Measurements from ENCODE around the gene CA5B.
"Not testable (repeated sequence)": the region's sequence is repeated elsewhere in the genome, so short reads cannot be mapped to it uniquely, and the experiment has no call there.

CA5B gene
- total RNA-seq, result 7.6 to 44.2 (median 30.5) reads per million in 9 experiments

- peak within 1 kb of the TSS; percentile 89 for H3K4me3 Mint-ChIP-seq
- H3K9me3 Mint-ChIP-seq, result no peaks in the 10 kb centered on the region
- peaks cover 38% of the 10 kb centered on the region for H3K36me3 Mint-ChIP-seq (ENCODE audit: insufficient read depth)
- no peaks in the 10 kb centered on the region for H3K27me3 Mint-ChIP-seq
- H3K4me1 Mint-ChIP-seq (ENCODE audit: low read depth in 2 of 2), result peaks cover 32 to 42% of the 10 kb centered on the region in 2 donors
- DNase-seq (peak; percentile 98 to 99 (median 99)), ATAC-seq (replicated peaks) (peak; percentile 91)
- H3K27ac Mint-ChIP-seq, result peak within 1 kb of the TSS; percentile 92 to 94
Observed at GRCh38 chrX:15737959-15738902, at the start of gene CA5B. CA5B (plus strand) TSS chrX:15738270; CDS start chrX:15750024, 11,754 bp downstream.

DNA sequence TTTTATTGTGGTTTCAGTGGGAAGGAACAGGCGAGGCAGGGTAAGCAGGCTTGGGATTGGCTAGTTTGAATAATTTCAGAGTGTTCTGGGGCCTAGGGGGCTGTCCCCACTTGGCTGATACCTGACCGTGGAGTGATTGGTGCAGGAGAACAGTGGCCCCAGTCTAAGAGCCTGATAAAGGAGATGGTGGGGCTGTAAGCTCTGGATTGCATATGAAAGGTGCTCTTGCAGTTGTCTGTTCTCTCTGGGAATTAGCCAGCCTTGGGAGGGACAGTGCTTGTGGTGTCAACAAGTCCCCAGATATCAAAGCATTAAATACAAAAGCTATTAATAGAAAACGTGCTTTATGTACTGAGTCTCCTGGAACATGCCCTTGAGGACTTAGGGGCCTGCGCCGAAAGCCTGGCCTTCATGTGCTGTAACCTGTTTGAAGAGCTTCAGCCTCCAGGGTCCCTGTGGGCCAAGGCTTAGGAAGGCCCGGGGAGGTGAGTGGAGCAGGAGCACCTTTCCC lies 43.1 kb upstream of the CA5B start:
- ATAC-seq (replicated peaks), result no peak
- Mint-ChIP-seq H3K4me1 (ENCODE audit: low read depth in 2 of 2) (peaks cover 3 to 4% of the 10 kb centered on the region in 2 donors), H3K27ac (peak overlapping the region; percentile 84 to 87), H3K27me3 (no peaks in the 10 kb centered on the region), H3K9me3 (no peaks in the 10 kb centered on the region), H3K4me3 (no peak overlapping the region), H3K36me3 (ENCODE audit: insufficient read depth) (peaks cover 28% of the 10 kb centered on the region)
- no peak for DNase-seq

- Mint-ChIP-seq H3K4me1 (ENCODE audit: low read depth in 2 of 2) (peaks cover 0 to 3% of the 10 kb centered on the region in 2 donors), H3K36me3 (ENCODE audit: insufficient read depth) (peaks cover 26% of the 10 kb centered on the region), H3K27me3 (no peaks in the 10 kb centered on the region), H3K9me3 (no peaks in the 10 kb centered on the region), H3K27ac (no peak overlapping the region), H3K4me3 (no peak overlapping the region)
- ATAC-seq (replicated peaks) (no peak), DNase-seq (no peak)
Observed at GRCh38 chrX:15696516-15696915, 41.6 kb upstream of the CA5B start.

DNA sequence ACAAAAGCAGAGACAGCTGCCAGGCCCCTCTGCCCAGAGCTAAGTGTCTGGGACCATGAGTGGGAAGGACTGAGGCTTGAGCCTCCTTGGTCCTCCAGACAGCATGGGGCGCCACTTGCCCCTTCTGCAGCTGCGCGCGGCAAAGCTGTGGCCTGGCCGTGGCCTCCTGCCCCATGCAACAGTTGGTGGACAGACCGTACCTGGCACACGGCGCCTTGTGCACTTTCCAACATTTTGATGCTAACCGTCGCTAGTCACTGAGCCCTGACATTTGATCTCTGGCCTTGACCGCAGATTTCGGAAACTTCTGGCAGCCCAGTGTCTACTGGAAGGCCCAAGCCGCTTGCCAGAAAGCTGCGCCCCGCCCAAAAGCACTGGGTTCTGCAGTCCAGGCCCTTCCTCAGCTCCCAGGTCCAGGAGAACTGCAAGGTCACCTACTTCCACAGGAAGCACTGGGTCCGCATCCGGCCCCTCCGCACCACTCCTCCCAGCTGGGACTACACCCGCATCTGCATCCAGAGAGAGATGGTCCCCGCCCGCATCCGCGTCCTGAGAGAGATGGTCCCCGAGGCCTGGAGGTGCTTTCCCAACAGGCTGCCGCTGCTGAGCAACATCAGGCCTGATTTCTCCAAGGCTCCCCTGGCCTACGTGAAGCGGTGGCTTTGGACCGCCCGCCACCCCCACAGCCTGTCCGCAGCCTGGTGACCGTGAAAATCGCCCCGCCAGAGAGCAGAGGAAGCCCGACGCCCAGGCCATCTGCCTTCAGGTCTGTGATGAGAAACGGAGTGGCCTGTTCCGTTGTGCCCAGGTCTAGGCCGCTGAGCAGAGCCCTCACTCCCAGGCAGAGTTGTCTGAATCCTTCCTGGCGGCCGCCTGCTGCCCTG lies 35.3 kb upstream of the CA5B start:
- Mint-ChIP-seq H3K9me3 (no peaks in the 10 kb centered on the region), H3K27me3 (no peaks in the 10 kb centered on the region), H3K4me3 (no peak overlapping the region), H3K4me1 (ENCODE audit: low read depth in 2 of 2) (no peaks in the 10 kb centered on the region), H3K27ac (no peak overlapping the region), H3K36me3 (ENCODE audit: insufficient read depth) (peaks cover 4% of the 10 kb centered on the region)
- ATAC-seq (replicated peaks) (no peak), DNase-seq (no peak)

DNA sequence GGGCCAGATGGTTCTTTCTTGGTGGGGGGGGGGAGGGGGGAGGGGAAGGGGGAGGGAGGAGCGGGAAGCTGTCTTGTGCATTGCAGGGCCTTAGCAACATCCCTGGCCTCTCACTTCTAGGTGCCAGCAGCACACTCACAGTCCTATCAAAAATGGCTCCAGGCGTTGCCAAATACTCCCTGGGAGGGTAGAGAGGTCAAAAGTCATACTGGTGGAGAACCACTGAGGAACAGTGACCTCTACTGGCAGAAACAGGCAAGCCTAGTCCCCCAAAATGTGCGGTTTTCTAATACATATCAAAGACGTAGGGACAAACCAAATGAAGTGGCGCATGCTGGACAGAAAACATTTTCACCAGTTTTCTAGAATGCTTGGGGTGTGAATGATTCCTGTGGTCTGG lies 34.3 kb upstream of the CA5B start:
- not testable (repeated sequence) for H3K36me3 Mint-ChIP-seq (ENCODE audit: insufficient read depth); H3K4me1 Mint-ChIP-seq (ENCODE audit: low read depth in 2 of 2); DNase-seq; H3K4me3 Mint-ChIP-seq; H3K9me3 Mint-ChIP-seq; H3K27ac Mint-ChIP-seq; H3K27me3 Mint-ChIP-seq
- peak; percentile 43 for ATAC-seq (replicated peaks)

DNA sequence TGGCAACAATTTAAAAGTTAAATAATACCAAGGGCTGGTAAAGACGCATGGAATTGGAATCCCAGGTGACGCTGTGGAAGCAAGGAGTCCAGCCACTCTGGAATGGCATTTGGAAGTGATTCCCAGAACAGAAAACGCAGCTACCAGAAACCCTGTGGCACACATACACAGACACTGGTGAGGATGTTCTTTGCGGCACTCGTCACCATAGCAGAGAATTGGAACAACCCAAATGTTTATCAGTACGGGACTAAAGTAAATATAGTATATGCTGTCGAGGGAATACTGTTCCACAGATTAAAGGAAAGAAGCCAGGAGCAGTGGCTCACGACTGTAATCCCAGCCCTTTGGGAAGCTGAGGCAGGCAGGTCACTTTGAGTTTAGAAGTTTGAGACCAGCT lies 33.8 kb upstream of the CA5B start:
- H3K36me3 Mint-ChIP-seq (ENCODE audit: insufficient read depth); ATAC-seq (replicated peaks); DNase-seq; H3K4me1 Mint-ChIP-seq (ENCODE audit: low read depth in 2 of 2); H3K27me3 Mint-ChIP-seq; H3K4me3 Mint-ChIP-seq; H3K9me3 Mint-ChIP-seq; H3K27ac Mint-ChIP-seq: not testable (repeated sequence)

DNA sequence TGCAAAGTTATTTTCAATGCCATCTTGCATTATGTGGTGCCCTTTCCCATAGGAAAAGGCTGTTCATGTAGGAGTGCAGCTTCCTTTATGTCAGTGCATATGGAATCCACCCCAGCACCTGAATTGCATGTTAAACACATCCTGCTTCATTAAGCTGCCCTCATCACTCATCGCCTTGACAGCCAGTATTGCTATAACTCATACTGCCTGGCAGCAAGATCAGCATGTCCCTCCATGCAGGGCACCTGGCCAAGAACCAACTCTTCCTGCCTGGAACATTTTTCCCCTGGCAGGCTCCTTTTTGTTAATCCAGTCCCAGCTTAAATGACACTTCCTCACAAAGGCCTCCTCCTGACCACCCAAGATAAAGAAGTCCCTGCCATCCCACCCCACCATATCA lies 23.5 kb upstream of the CA5B start:
- H3K27me3 Mint-ChIP-seq, result no peaks in the 10 kb centered on the region
- H3K9me3 Mint-ChIP-seq, result no peaks in the 10 kb centered on the region
- no peak for DNase-seq
- no peak overlapping the region for H3K4me3 Mint-ChIP-seq
- no peaks in the 10 kb centered on the region for H3K36me3 Mint-ChIP-seq (ENCODE audit: insufficient read depth)
- no peak for ATAC-seq (replicated peaks)
- peak overlapping the region in 1 of 2 donors; percentile 41 for H3K27ac Mint-ChIP-seq
- H3K4me1 Mint-ChIP-seq (ENCODE audit: low read depth in 2 of 2), result peaks cover 3% of the 10 kb centered on the region in 2 donors

DNA sequence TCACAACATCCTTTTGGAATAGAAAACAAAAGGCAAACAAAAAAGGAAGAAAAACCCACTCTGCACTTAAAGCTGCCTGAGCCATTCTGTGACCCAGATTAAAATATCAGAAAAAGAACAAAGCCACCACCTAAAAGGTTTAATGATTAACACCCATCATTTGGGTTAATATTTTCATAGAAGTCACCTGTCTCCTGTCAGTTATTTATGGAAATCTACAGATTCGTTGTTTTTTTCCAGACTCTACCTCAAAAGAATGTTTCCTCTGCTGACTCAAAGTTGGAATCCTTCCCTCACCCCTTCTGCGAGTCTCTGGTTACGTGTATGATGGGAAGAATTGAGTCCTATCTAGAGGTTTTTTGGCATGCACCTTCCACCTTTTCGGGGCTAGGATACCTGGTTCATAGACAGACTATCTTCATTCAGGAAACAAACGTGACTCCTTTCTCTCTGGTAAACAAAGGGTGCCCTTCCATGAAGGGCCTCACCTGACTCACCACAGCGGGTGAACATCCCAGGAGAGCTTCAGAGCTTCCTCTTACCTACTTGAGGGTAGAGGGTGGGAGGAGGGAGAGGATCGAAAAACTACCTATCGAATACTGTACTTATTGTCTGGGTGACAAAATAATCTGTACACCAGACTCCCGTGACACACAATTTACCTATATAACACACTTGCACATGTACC lies 19.6 kb upstream of the CA5B start:
- H3K36me3 Mint-ChIP-seq (ENCODE audit: insufficient read depth), result no peaks in the 10 kb centered on the region
- no peak for ATAC-seq (replicated peaks)
- H3K27ac Mint-ChIP-seq, result no peak overlapping the region

GRCh38 chrX:15719324-15719968 lies 18.6 kb upstream of the CA5B start:
- no peaks in the 10 kb centered on the region for H3K4me1 Mint-ChIP-seq (ENCODE audit: low read depth in 2 of 2)
- no peaks in the 10 kb centered on the region for H3K9me3 Mint-ChIP-seq
- DNase-seq (no peak), ATAC-seq (replicated peaks) (no peak)
- H3K27ac Mint-ChIP-seq, result no peak overlapping the region
- H3K27me3 Mint-ChIP-seq, result no peaks in the 10 kb centered on the region
- H3K4me3 Mint-ChIP-seq, result no peak overlapping the region
- H3K36me3 Mint-ChIP-seq (ENCODE audit: insufficient read depth), result no peaks in the 10 kb centered on the region

More for the DNA sequence above, 19.6 kb upstream of the CA5B start:
- no peaks in the 10 kb centered on the region for H3K27me3 Mint-ChIP-seq
- peaks cover 0 to 3% of the 10 kb centered on the region in 2 donors for H3K4me1 Mint-ChIP-seq (ENCODE audit: low read depth in 2 of 2)
- no peaks in the 10 kb centered on the region for H3K9me3 Mint-ChIP-seq
- H3K4me3 Mint-ChIP-seq, result no peak overlapping the region
- DNase-seq, result no peak

DNA sequence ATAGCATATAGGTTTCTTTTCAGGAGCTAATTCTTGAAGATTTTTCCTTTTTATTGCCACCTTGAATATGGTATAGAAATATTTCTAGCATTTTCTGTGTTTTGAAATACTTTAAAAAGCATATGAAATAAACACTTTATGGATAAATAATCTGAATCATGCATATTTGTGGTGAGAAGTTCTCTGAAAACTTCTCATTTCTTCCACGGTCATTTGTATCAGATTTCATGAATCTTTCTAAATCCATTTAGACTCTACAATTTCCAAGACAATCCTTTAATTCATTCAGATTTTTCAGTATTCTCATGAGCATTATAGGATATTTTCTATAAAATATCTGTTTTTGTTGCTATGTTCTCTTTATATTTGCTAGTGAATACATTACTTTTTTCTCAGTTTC lies 16.2 kb upstream of the CA5B start:
- H3K36me3 Mint-ChIP-seq (ENCODE audit: insufficient read depth), result no peaks in the 10 kb centered on the region
- no peak overlapping the region for H3K27ac Mint-ChIP-seq
- no peak overlapping the region for H3K4me3 Mint-ChIP-seq
- H3K9me3 Mint-ChIP-seq, result no peaks in the 10 kb centered on the region
- no peaks in the 10 kb centered on the region for H3K4me1 Mint-ChIP-seq (ENCODE audit: low read depth in 2 of 2)
- H3K27me3 Mint-ChIP-seq, result no peaks in the 10 kb centered on the region
- ATAC-seq (replicated peaks), result no peak
- no peak for DNase-seq

DNA sequence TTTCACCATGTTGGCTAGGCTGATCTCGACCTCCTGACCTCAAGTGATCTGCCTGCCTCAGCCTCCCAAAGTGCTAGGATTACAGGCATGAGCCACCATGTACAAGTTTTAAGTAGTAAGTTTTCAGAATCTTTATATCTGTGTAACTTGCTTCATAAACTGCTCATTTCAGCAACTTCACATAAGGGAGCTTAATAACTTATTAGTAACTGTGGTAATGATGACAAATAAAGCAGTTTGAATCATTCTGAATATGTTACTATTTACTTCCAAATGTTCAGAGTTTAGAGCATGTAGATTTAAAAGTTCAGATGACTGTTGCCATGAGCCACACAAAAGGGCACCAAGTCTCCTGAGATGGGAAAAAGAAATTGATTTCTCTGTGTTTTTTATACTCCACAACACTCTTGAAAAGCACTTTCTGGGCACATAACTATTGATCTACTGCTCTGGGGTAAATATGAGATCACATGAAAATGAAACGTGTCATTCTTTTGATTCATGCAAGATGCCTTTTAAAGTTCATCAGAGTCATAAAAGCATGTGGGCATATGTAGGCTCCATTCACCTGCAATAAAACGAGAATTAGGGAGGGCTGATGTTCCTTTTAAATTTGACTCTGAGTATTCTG lies 14.1 kb upstream of the CA5B start:
- Mint-ChIP-seq H3K27me3 (no peaks in the 10 kb centered on the region), H3K4me3 (no peak overlapping the region), H3K9me3 (no peaks in the 10 kb centered on the region), H3K4me1 (ENCODE audit: low read depth in 2 of 2) (no peaks in the 10 kb centered on the region), H3K27ac (no peak overlapping the region), H3K36me3 (ENCODE audit: insufficient read depth) (peaks cover 3% of the 10 kb centered on the region)
- ATAC-seq (replicated peaks) (no peak), DNase-seq (no peak)

DNA sequence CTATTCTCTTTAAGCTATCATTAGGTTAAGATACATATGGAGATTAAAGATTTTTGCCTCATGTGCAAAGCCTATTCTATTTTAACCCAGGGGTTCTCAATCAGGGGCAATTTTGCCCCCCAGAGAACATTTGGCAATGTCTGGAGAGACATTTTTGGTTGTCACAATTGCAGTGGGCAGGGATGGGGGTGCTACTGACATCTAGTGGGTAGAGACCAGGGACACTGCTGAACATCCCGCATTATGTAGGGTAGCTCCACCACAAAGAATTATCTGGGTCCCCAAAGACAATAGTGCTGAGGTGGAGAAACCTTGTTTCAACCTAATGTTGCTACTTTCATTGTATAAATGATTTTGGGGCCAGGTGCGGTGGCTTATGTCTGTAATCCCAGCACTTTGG lies 13.2 kb upstream of the CA5B start:
- ATAC-seq (replicated peaks) (no peak), DNase-seq (no peak)
- no peak overlapping the region for H3K27ac Mint-ChIP-seq
- H3K27me3 Mint-ChIP-seq, result no peaks in the 10 kb centered on the region
- H3K4me3 Mint-ChIP-seq, result no peak overlapping the region
- H3K4me1 Mint-ChIP-seq (ENCODE audit: low read depth in 2 of 2), result no peaks in the 10 kb centered on the region
- H3K36me3 Mint-ChIP-seq (ENCODE audit: insufficient read depth), result peaks cover 3% of the 10 kb centered on the region
- no peaks in the 10 kb centered on the region for H3K9me3 Mint-ChIP-seq
